NCI-H1930 (cell line): Measurements from ENCODE around the gene HSP90AB1.
A peak's percentile ranks its signal among the peaks of the same experiment; 100 is the strongest.

Experiments
- DNase-seq, 2 experiments: peaks; one replicate each; lab custom pipeline; 2025; lab: John Stamatoyannopoulos, UW

HSP90AB1 gene

DNA sequence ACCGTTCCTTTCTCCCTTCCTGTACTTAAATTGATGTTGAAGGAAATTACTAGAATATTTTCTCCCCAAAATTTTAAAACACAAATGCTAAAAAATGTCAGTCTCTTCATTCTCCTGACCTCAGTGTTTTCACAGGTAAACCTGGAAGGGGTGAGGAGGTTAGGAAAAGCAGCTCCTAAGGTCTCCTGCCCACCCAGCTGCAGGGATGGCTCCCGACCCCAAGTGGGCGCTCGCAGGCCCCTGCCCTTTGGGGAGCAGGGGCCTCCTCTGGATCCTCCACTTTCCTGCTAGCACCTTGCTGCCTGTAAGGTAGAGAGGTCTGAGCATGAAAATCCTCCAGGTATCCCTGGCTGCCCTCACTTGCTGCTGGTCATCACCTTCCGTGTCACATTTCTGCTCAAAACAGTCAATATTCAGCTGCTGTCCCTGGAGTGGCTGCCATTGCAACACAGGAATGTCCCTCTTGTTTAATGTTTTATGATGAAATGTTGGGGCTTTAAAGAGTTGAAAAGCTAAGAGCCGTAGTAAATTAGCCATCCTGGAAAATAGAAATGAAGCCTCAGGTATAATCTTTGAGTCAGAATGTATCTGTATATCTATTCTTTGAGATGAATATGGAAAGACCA, 10.9 kb upstream of the HSP90AB1 start:
- no peak for DNase-seq

DNA sequence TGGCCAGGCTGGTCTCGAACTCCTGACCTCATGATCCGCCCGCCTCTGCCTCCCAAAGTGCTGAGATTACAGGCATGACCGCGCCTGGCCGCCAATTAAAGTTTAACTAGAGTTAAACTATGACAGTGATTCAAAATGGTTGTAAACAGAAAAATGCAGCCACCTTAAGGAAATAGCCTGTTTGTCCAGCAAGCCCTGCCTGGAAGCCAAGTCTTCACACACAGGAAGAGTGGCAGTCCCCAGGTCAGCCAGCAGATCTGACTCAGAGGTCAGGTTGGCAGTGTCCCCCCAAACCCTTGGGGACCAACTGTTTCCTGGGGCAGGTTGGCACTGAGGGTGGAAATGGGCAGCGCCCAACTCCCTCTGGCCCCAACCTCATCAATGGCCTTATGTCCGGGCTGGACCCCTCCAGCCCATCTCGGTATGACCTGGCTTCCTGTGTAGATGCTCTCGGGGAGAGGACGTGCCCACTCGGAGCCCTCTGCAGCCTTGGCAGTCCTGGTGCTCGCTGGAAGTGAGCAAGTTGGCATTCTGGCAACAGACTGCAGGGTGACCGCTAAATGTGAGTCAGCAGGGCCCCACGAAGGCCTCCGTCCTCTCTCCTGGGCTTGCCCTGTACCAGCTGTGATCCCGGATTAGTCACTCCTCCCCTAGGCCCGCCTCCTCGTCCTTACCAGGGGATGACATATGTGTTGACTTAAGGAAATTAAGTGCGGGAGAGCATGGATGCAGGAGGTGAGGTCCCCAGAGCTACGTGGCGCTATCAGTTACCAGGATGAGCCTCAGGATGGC, 9.7 kb upstream of the HSP90AB1 start:
- DNase-seq: peak; percentile 65 to 66

DNA sequence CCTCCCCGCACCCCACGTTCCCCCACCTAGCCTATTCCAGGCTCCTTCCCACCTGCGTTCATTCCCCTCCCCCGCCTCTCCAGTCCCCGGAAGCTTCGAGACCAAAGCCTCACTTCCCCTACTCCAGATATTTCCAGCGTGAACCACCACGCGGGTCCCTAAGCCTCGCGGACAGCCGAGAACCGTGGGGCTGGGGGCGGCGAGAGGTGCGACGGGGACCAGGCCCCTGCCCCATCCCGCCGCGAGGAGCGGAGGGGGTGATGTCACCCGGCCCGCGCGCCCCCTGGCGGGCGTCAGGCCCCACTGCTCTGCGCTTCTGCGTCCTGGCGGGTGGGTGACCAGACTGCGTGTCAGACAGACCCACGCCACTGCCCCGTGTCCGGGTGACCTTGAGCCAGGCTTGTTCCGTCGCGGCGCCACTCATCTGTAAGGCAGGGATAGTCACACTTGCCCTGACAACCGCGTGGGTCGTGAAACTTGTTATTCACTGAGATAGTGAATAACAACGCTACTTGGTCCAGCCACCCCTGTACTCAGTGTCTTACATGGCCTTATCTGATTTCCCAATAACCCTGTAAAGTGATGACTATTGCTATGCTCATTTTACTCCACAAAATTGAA, 9.0 kb upstream of the HSP90AB1 start:
- peak; percentile 62 to 83 for DNase-seq

DNA sequence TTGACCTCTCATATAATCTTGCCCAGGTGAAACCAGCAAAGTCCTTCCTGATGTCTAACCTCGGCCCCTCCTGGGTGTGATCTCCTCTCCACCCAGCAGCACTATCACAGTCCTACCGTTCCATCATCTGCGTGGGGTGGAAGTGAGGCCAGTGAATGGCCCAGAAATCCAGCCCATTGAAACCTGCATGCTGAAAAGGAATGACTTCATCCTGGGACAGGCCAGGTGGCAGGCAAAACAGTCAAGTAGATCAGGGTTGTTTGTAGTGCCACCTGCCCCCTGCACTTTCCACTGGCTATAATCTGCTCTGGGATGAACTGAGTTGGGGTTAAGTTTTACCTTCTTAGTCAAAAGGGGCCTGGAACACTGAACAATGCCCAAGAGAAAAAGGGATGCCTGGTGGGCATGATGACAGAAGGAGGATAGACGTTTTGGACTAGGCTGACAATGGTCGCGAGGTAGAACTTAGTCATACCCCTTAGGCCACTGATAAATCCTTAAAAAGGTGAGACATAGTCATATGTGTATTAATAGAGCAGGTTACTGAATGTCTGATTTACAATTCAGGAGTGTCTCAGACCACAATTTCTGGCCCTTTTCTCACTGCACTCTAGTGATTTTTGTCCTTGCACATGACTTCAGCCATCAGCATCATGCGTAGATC, 8.1 kb upstream of the HSP90AB1 start:
- no peak for DNase-seq

DNA sequence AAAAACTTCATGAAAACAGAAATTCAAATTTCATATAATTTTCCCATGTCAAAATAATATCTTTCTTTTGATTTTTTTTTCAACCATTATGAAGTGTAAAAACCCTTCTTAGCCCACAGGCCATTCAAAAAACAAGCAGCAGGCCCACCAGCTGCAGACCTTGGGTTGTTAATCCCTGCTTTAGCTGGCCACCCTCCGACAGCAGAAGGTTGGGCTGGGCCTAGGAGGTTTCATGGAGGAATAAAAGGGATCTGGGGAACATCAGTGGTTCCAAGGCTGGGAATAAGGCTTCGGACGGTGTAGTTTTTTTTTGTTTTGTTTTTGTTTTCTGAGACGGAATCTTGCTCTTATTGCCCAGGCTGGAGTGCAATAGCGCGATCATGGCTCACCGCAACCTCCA, 3.6 kb upstream of the HSP90AB1 start:
- DNase-seq: no peak

- DNase-seq: no peak
Observed at GRCh38 chr6:44245391-44245911, 1.4 kb upstream of the HSP90AB1 start.

GRCh38 chr6:44245912-44246662, 814 bp upstream of the HSP90AB1 start:
- peak; percentile 57 to 83 for DNase-seq

DNA sequence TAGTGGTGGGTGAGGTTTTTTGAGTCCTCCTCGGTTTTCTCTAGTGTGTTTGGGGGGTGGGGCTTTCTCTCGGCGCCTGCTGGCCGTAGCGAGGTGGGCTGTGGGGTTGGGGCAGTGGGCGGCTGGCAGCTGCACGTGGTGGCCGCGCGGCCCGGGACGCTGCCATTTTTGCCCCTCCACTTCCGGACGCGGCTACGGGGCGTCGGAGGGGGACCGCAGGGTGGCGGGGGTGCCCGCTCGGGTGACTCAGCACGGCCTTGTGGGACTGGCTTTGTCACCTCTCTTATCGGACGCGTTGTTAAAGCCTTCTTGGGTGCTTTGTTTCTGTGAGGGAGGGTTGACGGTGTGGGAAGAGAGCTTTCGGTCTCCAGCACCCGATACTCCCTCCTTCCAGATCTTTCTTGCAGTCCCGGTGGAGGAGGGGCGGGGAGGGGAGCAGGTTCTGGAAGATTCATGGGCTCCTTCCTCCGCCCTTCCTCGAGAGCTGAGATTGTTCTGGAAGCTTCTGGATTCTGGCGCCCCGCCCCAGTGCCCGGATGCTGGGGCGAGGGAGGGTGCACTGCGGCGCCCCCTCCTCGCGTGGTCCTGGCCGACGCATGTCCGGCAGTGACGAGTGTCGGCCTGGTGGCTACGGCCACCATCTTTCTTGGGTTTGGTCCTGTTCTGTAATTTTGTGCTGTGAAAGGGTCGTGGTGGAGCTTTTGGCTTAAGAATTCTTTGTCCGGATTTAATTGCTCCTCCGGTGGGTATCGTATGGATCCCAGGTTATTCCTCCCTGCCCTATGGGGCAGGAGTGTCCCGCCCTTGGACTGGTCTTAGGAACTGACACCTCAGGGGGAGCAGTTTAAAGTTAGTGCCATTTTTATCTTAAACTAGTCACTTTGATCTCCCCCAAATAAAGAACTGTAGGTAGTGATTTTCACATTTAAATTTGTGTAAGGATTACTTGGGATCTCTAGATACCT, 719 bp downstream of the HSP90AB1 start:
- DNase-seq: peak; percentile 44 to 51

GRCh38 chr6:44248579-44248978, 1.7 kb downstream of the HSP90AB1 start:
- DNase-seq: no peak

- DNase-seq: no peak
Observed at GRCh38 chr6:44249082-44249748, 2.3 kb downstream of the HSP90AB1 start.

- no peak for DNase-seq
Observed at GRCh38 chr6:44250067-44250717, 3.3 kb downstream of the HSP90AB1 start.

- no peak for DNase-seq
Observed at GRCh38 chr6:44250718-44251123, 3.8 kb downstream of the HSP90AB1 start.

DNA sequence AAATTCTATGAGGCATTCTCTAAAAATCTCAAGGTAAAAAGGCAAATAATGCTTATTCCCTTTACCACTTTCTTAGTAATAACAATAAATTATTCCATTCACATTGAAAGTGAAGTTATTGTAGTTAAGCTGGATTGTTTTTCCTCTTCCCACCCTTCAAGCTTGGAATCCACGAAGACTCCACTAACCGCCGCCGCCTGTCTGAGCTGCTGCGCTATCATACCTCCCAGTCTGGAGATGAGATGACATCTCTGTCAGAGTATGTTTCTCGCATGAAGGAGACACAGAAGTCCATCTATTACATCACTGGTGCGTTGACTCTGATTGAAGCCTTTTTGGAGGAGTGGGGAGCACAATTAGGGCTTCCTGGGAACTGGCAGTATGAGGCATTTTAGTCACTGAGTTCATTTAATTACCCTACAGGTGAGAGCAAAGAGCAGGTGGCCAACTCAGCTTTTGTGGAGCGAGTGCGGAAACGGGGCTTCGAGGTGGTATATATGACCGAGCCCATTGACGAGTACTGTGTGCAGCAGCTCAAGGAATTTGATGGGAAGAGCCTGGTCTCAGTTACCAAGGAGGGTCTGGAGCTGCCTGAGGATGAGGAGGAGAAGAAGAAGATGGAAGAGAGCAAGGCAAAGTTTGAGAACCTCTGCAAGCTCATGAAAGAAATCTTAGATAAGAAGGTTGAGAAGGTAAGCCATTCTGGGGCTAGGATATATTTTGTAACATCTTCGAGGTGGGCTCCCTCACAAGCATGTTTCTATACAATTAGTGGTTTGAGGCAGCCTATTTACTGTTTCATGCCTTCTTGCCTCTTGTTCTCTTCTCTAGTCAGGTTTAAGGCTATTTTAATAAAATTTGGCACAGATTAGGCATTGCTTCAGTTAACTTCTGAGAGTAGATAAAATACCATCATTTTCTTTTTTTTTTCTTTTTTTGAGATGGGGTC, 4.9 kb downstream of the HSP90AB1 start:
- no peak for DNase-seq

DNA sequence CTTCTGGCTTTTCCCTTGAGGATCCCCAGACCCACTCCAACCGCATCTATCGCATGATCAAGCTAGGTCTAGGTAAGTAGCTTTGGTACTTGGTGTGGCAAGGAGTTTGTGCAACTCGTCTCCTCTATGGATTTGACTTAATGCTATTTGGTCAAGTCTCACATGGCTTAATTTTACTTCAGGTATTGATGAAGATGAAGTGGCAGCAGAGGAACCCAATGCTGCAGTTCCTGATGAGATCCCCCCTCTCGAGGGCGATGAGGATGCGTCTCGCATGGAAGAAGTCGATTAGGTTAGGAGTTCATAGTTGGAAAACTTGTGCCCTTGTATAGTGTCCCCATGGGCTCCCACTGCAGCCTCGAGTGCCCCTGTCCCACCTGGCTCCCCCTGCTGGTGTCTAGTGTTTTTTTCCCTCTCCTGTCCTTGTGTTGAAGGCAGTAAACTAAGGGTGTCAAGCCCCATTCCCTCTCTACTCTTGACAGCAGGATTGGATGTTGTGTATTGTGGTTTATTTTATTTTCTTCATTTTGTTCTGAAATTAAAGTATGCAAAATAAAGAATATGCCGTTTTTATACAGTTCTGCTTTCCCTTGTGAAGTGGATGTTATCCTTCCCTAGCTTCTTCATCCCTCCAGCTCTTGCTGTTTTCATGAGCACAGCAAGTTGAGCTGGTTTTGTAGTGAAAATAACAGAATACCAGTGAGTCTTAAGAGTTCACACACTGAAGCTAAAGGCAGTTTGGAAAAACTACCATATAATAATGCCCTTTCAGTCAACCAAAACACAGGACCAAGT, 6.6 kb downstream of the HSP90AB1 start:
- DNase-seq: peak in 1 of 2 experiments; percentile 30

GRCh38 chr6:44254191-44255104, 7.5 kb downstream of the HSP90AB1 start:
- DNase-seq: no peak

DNA sequence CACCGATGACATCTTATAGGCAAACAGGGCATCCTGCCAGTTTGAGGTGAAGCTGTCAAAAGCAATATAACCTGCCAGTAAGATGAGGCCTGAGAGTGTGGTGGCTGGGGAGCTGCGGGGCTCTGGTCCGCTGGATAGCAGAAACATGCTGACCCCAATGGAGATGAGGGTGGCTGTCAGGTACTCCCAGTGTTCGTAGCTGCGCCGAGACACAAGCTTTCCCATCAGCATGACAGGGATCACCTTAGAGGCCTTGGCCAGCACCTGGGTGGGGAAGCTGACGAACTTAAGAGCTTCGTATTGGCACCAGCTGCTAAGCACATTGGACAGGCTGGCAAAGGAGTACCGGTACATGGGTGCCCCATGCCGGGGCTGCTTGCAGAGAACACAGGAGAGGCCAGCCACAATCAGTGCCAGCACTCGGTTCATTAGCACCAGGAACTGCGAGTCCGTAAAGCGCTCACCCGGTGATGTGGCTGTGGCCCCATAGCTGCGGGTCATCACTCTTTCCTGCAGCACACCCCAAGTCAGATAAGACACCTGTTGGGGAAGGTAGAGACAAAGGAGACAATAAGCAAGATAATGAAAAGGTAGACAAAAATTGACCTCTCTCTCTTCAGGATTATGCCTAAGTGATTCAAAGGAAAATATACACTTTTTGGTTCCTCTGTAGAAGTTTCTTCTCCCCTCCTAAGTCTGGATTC, 8.4 kb downstream of the HSP90AB1 start:
- no peak for DNase-seq
